GM21529 (cell line): ENCODE data around the gene CPO.

Experiments
- ATAC-seq: cut with Tn5 transposase; IDR thresholded peaks from one replicate; pipeline ENCODE4 v1.9.1; 2021; ENCODE audit not compliant: unreplicated experiment

Gene CPO

DNA sequence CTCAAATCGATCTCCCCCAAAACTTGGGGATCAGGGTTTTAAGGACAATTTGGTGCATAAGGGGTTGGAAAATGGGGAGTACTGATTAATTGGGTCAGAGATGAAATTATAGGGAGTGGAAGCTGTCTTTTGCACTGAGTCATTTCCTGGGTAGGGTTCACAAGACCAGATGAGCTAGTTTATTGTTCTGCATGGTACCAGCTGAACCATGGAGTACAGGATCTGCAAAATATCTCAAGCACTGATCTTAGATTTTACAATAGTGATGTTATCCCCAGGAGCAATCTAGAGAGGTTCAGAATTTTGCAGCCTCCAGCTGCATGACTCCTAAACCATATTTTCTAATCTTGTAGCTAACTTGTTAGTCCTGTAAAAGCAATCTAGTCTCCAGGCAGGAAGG lies 73.1 kb downstream of the CPO start:
- ATAC-seq, result no peak

- no peak for ATAC-seq
These were observed 75.1 kb downstream of the CPO start for GRCh38 chr2:207014424-207014823.

GRCh38 chr2:207015901-207016300 lies 76.6 kb downstream of the CPO start:
- ATAC-seq, result no peak
